Right lung (tissue), 10 donors: ENCODE results near the gene CYP2C18. TPM values are rescaled to one million over a fixed set of nuclear protein-coding genes. Genes with fewer than 3 reads are reported as not detected.
"Not testable (repeated sequence)": the region's sequence is repeated elsewhere in the genome, so short reads cannot be mapped to it uniquely, and the experiment has no call there.

Experiments
- DNase-seq, 2 donors: peaks; one replicate each; pipeline ENCODE4 v3.0.0-alpha.2; 2013
- long read RNA-seq, 8 donors: transcript quantifications; one replicate each; lab custom pipeline, GENCODE V29; 2026
- polyA plus RNA-seq, 5 donors: library from polyadenylated mRNA; unstranded; fragments of 120-200 nt; gene quantifications; one replicate each; pipeline versions ENCODE4 v1.2.1 to v1.2.3, GENCODE V29; 2013; ENCODE audit warnings: inconsistent platforms in 1 of 5, low replicate concordance in 1 of 5; ENCODE audit not compliant: insufficient read length in 5 of 5, insufficient read depth in 1 of 5

Gene CYP2C18
- under 1 TPM; 0.39 to 0.69 (median 0.46) TPM for polyA plus RNA-seq
- long read RNA-seq, donor 1: 0 reads
- long read RNA-seq, donor 2: 0 reads
- long read RNA-seq, donor 3: 0 reads
- long read RNA-seq, donor 4: 0 reads
- long read RNA-seq, donor 5: 0 reads
- long read RNA-seq, donor 6: 0 reads
- long read RNA-seq, donor 7: 0 reads
- long read RNA-seq, donor 8: 0 reads

DNA sequence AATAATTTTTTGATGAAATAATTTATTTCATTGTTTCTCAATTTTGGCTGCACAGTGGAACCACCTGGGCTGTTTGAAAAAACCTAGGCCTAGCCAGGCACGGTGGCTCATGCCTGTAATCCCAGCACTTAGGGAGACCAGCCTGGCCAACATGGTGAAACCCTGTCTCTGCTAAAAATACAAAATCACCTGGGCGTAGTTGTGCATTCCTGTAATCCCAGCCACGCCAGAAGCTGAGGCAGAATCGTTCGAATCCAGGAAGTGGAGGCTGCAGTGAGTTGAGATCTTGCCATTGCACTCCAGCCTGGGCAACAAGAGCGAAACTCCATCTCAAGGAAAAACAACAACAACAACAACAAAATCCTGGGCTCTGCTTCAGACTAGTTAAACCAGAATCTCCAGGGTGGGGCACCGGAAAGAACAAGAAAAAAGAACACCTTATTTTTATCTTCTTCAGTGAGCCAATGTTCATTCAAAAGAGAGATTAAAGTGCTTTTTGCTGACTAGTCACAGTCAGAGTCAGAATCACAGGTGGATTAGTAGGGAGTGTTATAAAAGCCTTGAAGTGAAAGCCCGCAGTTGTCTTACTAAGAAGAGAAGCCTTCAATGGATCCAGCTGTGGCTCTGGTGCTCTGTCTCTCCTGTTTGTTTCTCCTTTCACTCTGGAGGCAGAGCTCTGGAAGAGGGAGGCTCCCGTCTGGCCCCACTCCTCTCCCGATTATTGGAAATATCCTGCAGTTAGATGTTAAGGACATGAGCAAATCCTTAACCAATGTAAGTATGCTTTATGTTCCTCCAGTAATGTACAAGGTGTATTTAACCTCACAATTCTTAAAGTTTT lies at the start of gene CYP2C18:
Gene CYP2C18, plus strand, starts transcription at position 516 of the 841 bp plus-strand sequence. Its CDS starts 91 bp downstream, at position 607.
- no peak for DNase-seq

DNA sequence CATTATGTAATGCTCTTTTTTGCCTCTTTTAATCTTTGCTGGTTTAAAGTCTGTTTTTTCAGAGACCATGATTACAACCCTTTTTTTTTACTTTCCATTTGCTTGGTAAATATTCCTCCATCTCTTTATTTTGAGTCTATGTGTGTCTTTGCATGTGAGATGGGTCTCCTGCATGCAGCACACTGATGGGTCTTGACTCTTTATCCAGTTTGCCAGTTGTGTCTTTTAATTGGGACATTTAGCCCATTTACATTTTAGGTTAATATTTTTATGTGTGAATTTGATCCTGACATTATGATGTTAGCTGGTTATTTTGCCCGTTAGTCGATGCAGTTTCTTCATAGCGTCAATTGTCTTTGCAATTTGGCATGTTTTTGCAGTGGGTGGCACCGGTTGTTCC lies 45.4 kb upstream of the CYP2C18 start:
- DNase-seq: not testable (repeated sequence)

DNA sequence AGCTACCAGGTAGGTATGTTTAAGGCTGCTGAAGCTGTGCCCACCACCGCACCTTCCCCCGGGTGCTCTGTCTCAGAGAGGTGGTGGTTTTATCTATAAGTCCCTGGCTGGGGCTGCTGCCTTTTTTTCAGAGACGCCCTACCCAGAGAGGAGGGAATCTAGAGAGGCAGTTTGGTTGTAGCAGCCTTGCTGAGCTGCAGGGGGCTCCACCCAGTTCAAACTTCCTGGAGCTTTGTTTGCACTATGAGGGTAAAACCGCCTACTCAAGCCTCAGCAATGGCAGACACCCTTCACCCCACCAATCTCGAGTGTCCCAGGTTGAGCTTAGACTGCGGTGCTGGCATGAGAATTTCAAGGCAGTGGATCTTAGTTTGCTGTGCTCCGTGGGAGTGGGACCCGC lies 43.6 kb upstream of the CYP2C18 start:
- DNase-seq: no peak

DNA sequence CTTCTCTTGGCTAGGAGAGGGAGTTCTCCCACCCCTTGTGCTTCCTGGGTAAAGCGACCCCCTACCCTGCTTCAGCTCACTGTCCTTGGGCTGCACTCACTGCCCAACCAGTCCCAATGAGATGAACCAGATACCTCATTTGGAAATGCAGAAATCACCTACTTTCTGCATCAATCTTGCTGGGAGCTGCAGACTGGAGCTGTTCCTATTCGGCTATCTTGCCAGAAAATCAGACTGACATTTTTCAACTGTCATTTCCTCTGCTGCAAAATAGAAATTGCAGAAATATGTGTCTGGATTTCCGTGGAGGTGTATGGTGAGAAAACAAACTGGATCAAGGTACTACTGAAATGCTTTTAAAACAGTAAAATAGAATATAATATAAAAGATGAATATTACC lies 43.0 kb upstream of the CYP2C18 start:
- no peak for DNase-seq

DNA sequence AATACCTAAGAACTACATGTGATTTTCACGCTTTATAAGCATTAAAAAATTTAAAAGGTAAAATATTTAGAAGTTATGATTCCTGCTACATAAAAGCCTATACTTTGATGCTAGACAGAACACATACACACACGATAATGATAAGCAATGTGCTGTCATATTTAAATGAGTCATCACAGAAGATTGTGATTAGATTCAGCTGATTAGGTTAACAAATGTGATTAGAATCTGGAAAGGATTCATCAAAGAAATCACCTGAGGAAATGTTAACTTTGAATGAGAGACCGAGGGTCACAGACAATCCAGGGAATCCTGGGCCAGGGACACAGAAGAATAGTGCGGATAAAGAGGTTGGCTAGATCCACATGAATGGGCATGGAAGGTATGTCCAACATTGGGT lies 42.0 kb upstream of the CYP2C18 start:
- DNase-seq: no peak

DNA sequence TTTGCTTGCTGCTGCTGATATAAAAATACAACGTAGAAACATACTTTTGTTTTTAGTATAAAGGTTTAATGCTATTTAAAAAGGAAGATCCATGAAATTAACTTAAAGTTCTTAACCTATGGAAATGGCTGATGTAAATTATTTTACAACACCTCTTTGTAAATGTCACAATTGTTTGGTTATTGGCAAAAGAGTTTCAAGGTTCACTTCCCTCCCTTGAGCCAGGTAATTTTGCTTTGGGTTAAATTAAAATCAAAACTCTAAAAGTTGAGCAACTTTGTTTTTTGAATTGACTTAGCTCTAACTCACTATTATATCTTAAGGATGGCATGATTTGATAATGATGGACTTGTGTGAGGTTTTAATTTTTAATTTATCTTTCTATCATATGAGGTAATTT lies 39.2 kb upstream of the CYP2C18 start:
- no peak for DNase-seq

DNA sequence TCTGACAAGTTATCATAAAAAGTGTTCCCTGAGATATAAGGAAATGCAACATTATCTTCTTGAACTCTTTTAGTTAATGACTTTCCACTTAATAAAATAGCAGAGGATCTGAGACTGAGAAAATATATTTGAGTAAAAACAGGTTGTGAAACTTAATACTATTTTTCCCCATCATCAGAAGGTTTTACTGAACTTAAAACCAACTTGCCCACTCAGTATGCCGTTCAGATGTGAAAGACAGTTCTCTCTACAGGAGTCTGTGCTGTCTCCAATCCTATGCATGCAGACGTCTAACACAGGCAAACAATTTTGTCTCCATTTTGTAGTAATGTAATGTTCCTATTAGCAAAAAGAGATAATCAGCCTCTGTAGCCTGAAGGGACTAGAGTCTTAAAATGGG lies 38.2 kb upstream of the CYP2C18 start:
- no peak for DNase-seq

DNA sequence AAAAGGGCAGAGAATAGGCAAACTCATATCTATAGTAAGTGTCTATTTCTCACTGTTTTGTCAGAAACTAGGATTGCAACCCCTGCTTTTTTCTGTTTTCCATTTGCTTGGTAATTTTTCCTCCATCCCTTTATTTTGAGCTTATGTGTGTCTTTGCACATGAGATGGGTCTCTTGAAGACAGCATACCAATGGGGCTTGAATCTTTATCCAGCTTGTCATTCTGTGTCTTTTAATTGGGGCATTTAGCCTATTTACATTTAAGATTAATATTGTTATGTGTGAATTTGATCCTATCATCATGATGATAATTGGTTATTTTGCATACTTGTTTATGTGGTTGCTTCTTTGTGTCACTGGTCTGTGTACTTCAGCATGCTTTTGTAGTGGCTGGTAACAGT lies 28.3 kb upstream of the CYP2C18 start:
- not testable (repeated sequence) for DNase-seq

DNA sequence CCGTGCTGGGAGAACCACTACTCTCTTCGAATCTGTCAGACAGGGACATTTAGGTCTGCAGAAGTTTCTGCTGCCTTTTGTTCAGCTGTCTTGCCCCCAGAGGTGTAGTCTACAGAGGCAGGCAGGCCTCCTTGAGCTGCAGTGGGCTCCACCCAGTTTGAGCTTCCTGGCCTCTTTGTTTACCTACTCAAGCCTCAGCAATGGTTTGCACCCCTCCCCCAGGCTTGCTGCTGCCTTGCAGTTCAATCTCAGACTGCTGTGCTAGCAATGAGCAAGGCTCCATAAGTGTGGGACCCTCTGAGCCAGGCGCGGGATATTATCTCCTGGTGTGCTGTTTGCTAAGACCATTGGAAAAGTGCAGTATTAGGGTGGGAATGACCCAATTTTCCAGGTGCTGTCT lies 20.5 kb upstream of the CYP2C18 start:
- DNase-seq: not testable (repeated sequence)

DNA sequence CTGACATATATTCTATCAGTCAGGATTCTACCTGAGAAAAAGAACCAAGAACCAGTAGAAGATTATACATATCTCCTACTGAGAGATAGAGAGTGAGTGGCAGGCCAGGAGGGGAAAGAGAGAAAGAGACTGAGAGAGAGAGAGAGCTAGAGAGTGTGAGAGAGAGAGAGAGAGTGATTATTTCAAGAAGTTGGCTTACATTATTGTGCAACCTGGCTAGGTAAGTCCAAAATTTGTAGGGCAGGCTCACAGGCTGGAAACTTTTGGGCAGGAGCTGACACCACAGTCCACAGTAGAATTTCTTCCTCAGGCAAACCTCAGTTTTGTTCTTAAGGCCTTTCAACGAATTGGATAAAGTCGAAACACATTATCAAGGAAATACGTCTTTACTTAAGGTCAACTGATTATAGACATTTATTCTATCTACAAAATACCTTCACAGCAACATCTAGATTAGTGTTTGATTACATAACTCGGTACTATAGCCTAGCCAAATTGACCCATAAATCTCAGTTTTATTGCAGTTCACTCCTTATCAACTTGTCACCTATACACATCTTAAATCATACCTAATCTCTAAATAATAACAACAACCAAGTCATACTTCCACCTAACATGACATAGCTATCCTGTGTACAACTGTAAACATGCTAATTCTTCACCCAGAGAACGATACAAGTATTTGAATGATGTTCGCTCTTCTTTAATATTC lies 17.0 kb upstream of the CYP2C18 start:
- DNase-seq: no peak

DNA sequence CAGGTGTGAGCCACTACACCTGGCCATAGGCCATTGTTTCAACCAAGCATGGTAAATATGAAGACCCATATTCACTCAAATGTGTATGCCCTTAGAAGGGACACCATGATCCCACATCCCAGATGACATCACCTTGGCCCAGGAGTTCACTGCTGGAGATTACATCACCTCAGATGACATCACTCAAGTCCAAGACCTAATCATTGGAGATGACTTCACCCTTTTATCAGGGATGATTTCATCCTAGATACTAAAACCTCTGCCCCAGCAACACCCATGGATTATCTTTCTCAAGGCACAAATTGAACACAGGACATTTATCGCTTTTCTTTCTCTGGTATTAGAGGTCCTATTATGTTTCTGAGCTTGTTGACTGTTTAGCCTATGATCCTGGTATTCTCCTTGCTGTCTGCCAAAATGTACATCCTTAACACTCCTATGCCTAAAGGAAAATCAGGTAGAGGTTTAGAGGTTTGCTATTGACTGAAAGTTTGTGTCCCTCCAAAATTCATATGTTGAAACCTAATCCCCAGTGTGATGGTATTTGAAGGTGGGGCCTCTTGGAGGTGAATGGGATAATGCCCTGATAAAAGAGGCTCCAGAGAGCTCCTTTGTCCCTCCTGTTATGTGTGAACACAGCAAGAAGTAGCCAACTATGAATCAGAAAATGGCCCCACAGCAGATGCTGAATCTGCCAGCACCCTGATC lies 9.8 kb upstream of the CYP2C18 start:
- no peak for DNase-seq

DNA sequence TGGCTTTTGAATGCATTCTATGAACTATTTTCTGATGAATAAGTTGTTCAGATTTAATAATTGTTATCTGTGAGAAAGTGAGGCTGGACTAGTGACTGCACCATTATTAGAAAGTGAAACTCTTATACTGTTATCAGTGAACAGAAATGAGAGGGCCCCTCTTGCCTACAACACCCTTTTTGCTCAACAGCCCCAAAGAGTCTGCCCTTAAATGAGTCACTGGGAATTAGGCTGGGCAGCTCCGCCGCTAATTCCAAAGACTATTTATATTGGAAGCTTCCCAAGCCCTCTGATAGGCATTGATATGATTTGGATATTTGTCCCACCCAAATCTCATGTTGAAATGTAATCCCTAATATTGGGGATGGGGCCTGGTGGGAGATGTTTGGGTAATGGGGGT lies 7.0 kb upstream of the CYP2C18 start:
- DNase-seq: no peak

DNA sequence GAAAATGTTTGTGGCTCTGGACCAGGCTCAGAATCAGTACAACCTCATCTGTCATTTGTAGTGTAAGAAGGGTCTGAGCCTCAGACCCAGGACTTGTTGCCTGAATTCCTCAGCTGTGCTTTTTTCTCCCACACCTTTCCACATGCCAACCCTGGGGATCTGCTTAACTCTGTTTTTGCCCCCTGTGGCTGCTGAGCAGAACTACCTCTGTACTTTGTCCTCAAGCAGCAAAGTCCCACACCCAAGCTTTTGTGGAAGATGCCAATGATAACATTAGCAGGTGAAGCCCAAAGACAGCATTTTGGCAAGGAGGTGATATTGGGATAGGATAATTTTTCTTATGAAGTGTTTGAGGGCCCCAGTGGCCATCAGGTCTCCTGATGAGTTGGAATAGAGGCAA lies 5.8 kb upstream of the CYP2C18 start:
- no peak for DNase-seq

DNA sequence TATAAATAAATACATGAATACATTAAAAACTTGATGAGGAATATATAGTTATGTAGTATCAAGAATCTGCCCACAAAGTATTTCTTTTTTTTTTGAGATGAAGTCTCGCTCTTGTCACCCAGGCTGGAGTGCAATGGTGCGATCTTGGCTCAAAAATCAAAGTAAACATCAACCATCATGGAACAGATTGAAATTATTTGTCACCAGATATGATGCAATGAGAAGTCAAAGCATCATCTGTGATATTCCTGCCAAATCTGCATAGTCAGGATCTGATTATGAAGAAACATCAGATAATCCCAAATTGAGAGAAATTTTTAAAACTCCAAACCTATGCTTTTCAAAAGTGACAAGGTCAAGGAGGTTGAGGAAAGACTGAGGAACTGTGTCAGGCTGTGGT lies 5.1 kb upstream of the CYP2C18 start:
- no peak for DNase-seq

DNA sequence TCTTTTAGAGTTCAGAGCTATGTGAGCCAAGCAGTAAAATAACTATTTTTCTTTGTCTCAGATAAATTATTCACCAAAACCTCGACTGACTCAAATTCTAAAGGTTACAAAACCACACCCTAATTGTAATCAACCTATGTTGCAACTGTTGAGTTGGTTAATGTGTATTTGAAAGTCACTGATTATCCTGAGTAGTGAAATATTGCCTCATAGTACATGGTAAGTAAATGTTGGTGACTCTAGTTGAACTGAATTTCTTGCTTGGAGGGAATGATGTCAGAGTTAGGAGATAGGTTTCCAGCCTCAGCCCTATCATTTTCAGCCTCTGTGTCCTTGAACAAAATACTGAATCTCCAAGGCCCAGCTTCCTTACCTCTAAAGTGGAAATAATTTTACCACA lies 3.0 kb upstream of the CYP2C18 start:
- no peak for DNase-seq

DNA sequence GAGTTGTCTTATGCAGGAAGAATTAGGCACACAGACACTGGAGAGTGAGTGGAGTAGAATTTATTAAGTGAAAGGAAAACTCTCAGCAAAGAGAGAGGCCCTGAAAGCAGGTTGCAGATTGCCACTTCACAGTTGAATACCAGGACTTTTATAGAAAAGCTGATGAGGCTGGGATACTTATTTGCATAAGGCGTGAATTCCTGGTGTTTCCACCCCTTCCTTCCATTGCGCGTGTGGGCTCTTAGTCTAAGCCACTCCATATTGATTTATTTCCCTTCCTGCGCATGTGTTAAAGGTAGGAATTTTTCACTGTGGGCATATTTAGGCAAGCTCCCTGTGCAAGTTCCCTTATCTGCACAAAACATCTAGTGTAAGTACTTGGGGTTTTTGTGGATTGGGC lies 893 bp upstream of the CYP2C18 start:
- DNase-seq: not testable (repeated sequence)

DNA sequence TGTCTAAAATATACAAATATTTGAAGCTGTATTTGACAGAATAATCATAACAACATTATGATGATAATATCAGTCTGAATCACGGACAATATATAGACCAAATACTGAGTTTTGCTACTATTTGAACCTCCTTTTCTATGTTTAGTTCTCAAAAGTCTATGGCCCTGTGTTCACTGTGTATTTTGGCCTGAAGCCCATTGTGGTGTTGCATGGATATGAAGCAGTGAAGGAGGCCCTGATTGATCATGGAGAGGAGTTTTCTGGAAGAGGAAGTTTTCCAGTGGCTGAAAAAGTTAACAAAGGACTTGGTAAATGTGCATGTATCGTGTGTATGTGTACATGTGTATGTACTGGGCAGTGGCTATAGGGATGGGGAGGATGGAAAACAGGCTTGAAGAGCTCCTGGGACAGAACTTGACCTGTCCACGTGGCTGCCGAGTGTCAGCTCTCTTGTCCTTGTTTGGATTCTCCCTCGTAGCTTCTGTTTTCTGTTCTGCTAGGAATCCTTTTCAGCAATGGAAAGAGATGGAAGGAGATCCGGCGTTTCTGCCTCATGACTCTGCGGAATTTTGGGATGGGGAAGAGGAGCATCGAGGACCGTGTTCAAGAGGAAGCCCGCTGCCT lies 4.2 kb downstream of the CYP2C18 start:
- no peak for DNase-seq

DNA sequence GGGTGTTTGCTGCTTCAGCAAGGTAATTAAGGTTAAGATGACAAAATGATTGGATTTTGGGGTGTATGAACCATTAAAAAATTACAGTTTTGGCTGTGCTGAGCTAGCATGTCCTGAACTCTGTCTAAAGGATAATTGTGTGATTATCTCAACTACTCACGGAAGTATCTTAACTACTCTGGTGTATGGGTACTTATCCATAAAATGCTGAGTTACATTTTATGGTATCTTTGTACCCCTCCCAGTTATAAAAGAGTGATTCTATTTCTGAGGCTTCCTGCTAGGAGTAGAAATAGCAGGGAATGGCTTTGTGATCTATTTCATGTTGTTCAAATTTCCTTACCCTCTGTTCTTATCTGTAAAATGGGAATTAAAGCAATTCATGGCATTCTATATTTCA lies 22.6 kb downstream of the CYP2C18 start:
- DNase-seq: no peak

DNA sequence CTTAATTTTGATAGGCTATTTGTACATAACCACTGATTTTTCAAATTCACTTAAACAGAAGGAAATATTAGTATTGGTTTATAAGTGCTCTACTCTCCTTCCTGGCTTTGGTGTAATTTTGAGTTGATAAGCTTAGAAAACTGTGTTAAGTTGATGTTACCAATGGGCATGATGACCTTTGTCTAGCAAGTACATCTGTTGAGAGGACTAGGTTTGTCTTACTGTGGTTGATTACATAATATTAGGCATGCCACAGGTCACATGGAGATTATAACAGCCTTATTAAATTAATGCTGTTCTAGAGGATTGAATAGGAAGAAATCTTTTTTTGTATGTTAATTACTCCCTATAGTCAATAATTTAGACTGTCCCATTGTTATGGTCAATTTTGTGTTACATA lies 27.0 kb downstream of the CYP2C18 start:
- no peak for DNase-seq

DNA sequence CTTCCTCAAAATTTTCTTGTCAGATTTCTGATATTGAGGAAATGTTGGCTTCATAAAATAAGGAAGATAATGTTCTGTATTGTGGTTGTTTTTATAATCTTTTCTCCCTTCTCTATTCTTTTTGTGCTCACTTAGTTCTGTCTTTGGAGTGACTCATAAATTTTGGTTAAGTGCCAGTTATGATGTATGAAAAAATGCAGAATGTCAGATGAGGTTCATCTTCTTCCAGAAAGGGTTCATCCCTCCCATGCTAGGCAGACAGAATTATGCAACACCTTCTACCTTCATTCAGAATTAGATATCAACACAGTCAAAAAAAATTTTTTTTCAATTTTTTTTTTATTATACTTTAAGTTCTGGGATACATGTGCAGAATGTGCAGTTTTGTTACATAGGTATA lies 42.3 kb downstream of the CYP2C18 start:
- DNase-seq: no peak

DNA sequence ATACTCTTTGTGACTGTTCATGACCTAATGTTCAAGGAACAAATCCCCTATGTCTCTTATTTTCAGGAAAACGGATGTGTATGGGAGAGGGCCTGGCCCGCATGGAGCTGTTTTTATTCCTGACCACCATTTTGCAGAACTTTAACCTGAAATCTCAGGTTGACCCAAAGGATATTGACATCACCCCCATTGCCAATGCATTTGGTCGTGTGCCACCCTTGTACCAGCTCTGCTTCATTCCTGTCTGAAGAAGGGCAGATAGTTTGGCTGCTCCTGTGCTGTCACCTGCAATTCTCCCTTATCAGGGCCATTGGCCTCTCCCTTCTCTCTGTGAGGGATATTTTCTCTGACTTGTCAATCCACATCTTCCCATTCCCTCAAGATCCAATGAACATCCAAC lies 51.7 kb downstream of the CYP2C18 start:
- DNase-seq: no peak

DNA sequence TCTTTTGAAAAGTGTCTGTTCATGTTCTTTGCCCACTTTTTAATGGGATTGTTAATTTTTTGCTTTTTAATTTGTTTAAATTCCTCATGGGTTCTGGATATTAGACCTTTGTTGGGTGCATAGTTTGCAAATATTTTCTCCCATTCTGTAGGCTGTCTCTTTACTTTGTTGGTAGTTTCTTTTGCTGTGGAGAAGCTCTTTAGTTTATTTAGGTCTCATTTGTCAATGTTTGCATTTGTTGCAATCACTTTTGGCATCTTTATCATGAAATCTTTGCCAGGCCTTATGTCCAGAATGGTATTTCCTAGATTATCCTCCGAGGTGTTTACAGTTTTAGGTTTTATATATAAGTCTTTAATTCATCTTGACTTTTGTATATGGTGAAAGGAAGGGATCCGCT lies 55.1 kb downstream of the CYP2C18 start:
- no peak for DNase-seq
